T-cell (primary cell): ENCODE data around the gene ARL8B. TPM values are rescaled to one million over a fixed set of nuclear protein-coding genes. Genes with fewer than 3 reads are reported as not detected.
"Not testable (repeated sequence)": the region's sequence is repeated elsewhere in the genome, so short reads cannot be mapped to it uniquely, and the experiment has no call there.

Source experiments
- ATAC-seq, 4 experiments: fragments of 200-7000 bp in 3 of 4; fragments of 150-1000 bp in 1 of 4; cut with Tn5 transposase; replicated peaks in 1 of 4; 1 replicate in 3 of 4; 2 replicates in 1 of 4; pipeline ENCODE4 v1.10.0; 2021; ENCODE audit warnings: moderate library complexity in 3 of 4, mild to moderate bottlenecking in 2 of 4, moderate number of reproducible peaks in 1 of 4
- CTCF ChIA-PET, 2 donors: fragments of 300-600 bp; sonication (Branson Sonifier 250); formaldehyde crosslinking; loops; one replicate each; lab custom pipeline; 2022; ENCODE audit warnings: antibody characterized with exemption in 2 of 2; lab: Charles Lee
- POLR2A ChIA-PET, 2 donors: fragments of 300-600 bp; sonication (Branson Sonifier 250); formaldehyde crosslinking; loops; one replicate each; lab custom pipeline; 2022; ENCODE audit warnings: antibody characterized with exemption in 2 of 2; lab: Charles Lee
- DNase-seq, 35 experiments: peaks; one replicate each; pipeline versions ENCODE4 v3.0.0 to v3.0.0-alpha.2; 2013 to 2023
- H3K27ac ChIP-seq: one replicate; pipeline ENCODE4 v1.5.1; 2013; ENCODE audit warnings: low read length
- H3K27me3 ChIP-seq, 2 experiments: replicated peaks in 1 of 2; 1 replicate in 1 of 2; 2 replicates in 1 of 2; pipeline versions ENCODE4 v1.6.1 to v1.7.0; 2013; ENCODE audit warnings: low read length in 1 of 2, mixed read lengths in 1 of 2; ENCODE audit not compliant: control insufficient read depth in 2 of 2, insufficient read depth in 2 of 2; ENCODE audit errors: extremely low read depth in 1 of 2
- H3K36me3 ChIP-seq, 2 donors: 1 replicate in 1 of 2; 2 replicates in 1 of 2; pipeline versions ENCODE4 v1.6.1 to v1.7.0; 2013; ENCODE audit warnings: low read length in 1 of 2; ENCODE audit not compliant: control insufficient read depth in 2 of 2, insufficient read depth in 1 of 2; ENCODE audit errors: extremely low read depth in 1 of 2
- H3K4me1 ChIP-seq, 2 experiments: 1 replicate in 1 of 2; 2 replicates in 1 of 2; pipeline versions ENCODE4 v1.6.1 to v1.7.0; 2013; ENCODE audit warnings: low read length in 2 of 2, mixed read lengths in 1 of 2; ENCODE audit not compliant: insufficient read depth in 2 of 2, control insufficient read depth in 1 of 2; ENCODE audit errors: extremely low read depth in 1 of 2
- H3K4me3 ChIP-seq, 2 donors: 1 replicate in 1 of 2; 2 replicates in 1 of 2; pipeline versions ENCODE4 v1.5.1 to v1.7.0; 2013; ENCODE audit warnings: mild to moderate bottlenecking in 2 of 2, low read length in 1 of 2, moderate library complexity in 1 of 2; ENCODE audit not compliant: control insufficient read depth in 1 of 2; ENCODE audit errors: extremely low read depth in 1 of 2
- H3K9me3 ChIP-seq: 2 replicates; pipeline ENCODE4 v1.7.0; 2013
- H3K27ac Mint-ChIP-seq, 2 donors: one replicate each; pipeline ENCODE4 v1.8.0; 2020 to 2021; ENCODE audit warnings: mild to moderate bottlenecking in 2 of 2, mixed read lengths in 2 of 2
- H3K27me3 Mint-ChIP-seq, 2 donors: one replicate each; pipeline ENCODE4 v1.8.0; 2021 to 2022; ENCODE audit warnings: mixed read lengths in 2 of 2
- H3K36me3 Mint-ChIP-seq: one replicate; pipeline ENCODE4 v1.8.0; 2021; ENCODE audit warnings: mixed read lengths
- H3K4me1 Mint-ChIP-seq, 3 donors: one replicate each; pipeline ENCODE4 v1.8.0; 2020 to 2022; ENCODE audit warnings: mixed read lengths in 3 of 3, mild to moderate bottlenecking in 1 of 3
- H3K4me3 Mint-ChIP-seq, 3 donors: one replicate each; pipeline ENCODE4 v1.8.0; 2020 to 2022; ENCODE audit warnings: mild to moderate bottlenecking in 3 of 3, mixed read lengths in 3 of 3, moderate library complexity in 3 of 3
- H3K9me3 Mint-ChIP-seq, 3 donors: one replicate each; pipeline ENCODE4 v1.8.0; 2020 to 2022; ENCODE audit warnings: mixed read lengths in 3 of 3
- WGBS: methylation state at CpG from one replicate; pipeline ENCODE4 v1.1.5; 2013; ENCODE audit warnings: missing lambda C conversion rate; ENCODE audit not compliant: insufficient coverage; 5-methylcytosine and 5-hydroxymethylcytosine counted together
- total RNA-seq, 35 experiments: library from RNA in 6 of 35; stranded (reverse) in 6 of 35; fragments of 120-200 nt in 1 of 35; gene quantifications; one replicate each; pipeline versions ENCODE4 v1.2.1 to v1.2.4 and lab custom pipeline; 2013 to 2026

ARL8B gene
- total RNA-seq, 5 donors from 2014 or later (not counting 1 experiment from before 2014, with no cell fraction given), result 40.6 to 52.6 (median 48.3) TPM

DNA sequence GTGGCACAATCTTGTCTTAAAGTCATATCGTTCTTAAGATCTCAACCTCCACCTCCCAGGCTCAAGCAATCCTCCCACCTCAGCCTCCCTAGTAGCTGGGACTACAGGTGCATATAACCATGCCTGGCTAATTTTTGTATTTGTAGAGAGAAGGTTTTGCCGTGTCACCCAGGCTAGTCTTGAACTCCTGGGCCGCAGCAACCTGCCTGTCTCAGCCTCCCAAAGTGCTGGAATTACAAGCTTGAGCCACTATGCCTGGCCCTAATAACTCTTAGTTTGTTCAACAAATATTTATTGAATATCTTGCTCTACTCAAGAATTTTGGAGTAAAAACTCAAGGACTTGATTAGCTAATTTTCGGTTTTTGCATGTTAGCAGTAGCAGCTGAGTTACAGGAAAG, 46.0 kb downstream of the ARL8B start:
- no peaks in the 10 kb centered on the region for H3K27me3 Mint-ChIP-seq
- no peak for ATAC-seq
- DNase-seq, result no peak
- Histone ChIP-seq H3K36me3 (peaks cover 0 to 24% of the 10 kb centered on the region in 2 donors), H3K9me3 (no peaks in the 10 kb centered on the region), H3K4me3 (no peak overlapping the region), H3K27me3 (no peaks in the 10 kb centered on the region), H3K4me1 (no peaks in the 10 kb centered on the region), H3K27ac (no peak overlapping the region)
- ChIA-PET CTCF (interaction anchor here in 1 of 2 donors (0.8 kb wide), 1 partner anchor 18 kb away, joined by 3 read pairs; no protein-coding TSS in a partner anchor), POLR2A (no interaction called here)
- H3K4me3 Mint-ChIP-seq, result no peak overlapping the region
- WGBS, result no CpG with 5 or more reads among the region's 4 CpGs
- no peaks in the 10 kb centered on the region for H3K9me3 Mint-ChIP-seq
- H3K36me3 Mint-ChIP-seq, result peaks cover 8% of the 10 kb centered on the region
- H3K4me1 Mint-ChIP-seq, result peaks cover 49 to 57% (median 51%) of the 10 kb centered on the region in 3 donors
- H3K27ac Mint-ChIP-seq, result peak overlapping the region in 1 of 2 donors; percentile 34

DNA sequence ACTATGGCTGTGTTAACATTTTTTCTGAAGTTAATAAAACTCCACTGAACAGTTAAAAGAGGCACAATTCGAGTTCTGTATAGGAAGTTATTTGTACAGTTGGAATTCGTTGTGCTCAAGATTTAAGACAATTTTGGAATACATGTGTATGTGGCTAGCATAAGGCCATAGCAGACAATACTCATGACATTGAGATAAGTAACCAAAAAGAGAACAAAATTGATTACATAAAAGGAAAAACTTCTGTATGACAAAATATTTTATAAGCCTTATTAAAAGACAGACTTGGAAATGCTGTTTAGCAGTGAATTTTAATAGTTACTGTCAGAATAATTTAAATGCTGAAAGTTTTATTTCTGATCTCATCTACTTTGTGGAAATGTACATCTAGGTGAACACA, 47.7 kb downstream of the ARL8B start:
- no peaks in the 10 kb centered on the region for H3K9me3 ChIP-seq
- Mint-ChIP-seq H3K4me3 (no peak overlapping the region), H3K27me3 (no peaks in the 10 kb centered on the region), H3K27ac (peak overlapping the region; percentile 40 to 64), H3K9me3 (no peaks in the 10 kb centered on the region), H3K36me3 (peaks cover 16% of the 10 kb centered on the region), H3K4me1 (peaks cover 34 to 42% (median 36%) of the 10 kb centered on the region in 3 donors)
- H3K4me3 ChIP-seq, result no peak overlapping the region
- peaks cover 0 to 34% of the 10 kb centered on the region in 2 donors for H3K36me3 ChIP-seq
- no CpG with 5 or more reads among the region's 2 CpGs for WGBS
- H3K4me1 ChIP-seq, result no peaks in the 10 kb centered on the region
- ChIA-PET POLR2A (no interaction called here), CTCF (no interaction called here)
- H3K27me3 ChIP-seq, result no peaks in the 10 kb centered on the region
- DNase-seq (no peak), ATAC-seq (no peak)
- H3K27ac ChIP-seq, result no peak overlapping the region

DNA sequence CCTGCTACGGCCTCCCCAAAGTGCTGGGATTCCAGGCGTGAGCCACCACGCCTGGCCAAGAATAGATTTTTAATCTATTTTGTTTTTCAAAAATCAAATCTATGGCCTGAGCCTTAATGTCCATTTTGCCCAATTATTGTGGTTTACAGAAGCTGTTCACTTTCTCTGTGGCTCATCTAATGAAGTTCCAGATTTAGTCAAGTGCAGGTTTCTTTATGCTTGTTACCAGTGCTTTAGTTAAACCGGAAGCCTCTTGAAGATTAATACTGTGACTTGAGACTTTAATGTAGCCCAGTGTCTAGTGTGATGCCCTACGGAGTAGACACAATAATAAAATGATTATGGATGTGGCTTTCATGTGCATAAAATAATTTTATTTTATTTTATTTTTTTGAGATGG, 48.9 kb downstream of the ARL8B start:
- H3K27me3 Mint-ChIP-seq, result no peaks in the 10 kb centered on the region
- ChIA-PET POLR2A (no interaction called here), CTCF (interaction anchor here (0.8 to 1.5 kb wide), 3 partner anchors 12 to 1451 kb away, joined by 3 read pairs; no protein-coding TSS in a partner anchor)
- Histone ChIP-seq H3K4me3 (no peak overlapping the region), H3K36me3 (peaks cover 0 to 45% of the 10 kb centered on the region in 2 donors), H3K27me3 (no peaks in the 10 kb centered on the region), H3K9me3 (no peaks in the 10 kb centered on the region), H3K27ac (no peak overlapping the region), H3K4me1 (no peaks in the 10 kb centered on the region)
- DNase-seq, result no peak
- H3K4me1 Mint-ChIP-seq, result peaks cover 26 to 31% (median 27%) of the 10 kb centered on the region in 3 donors
- H3K9me3 Mint-ChIP-seq, result no peaks in the 10 kb centered on the region
- no peak for ATAC-seq
- WGBS, result 92% methylated on average over 3 of the region's 5 CpGs
- H3K36me3 Mint-ChIP-seq, result peaks cover 24% of the 10 kb centered on the region
- H3K27ac Mint-ChIP-seq, result no peak overlapping the region
- H3K4me3 Mint-ChIP-seq, result no peak overlapping the region

DNA sequence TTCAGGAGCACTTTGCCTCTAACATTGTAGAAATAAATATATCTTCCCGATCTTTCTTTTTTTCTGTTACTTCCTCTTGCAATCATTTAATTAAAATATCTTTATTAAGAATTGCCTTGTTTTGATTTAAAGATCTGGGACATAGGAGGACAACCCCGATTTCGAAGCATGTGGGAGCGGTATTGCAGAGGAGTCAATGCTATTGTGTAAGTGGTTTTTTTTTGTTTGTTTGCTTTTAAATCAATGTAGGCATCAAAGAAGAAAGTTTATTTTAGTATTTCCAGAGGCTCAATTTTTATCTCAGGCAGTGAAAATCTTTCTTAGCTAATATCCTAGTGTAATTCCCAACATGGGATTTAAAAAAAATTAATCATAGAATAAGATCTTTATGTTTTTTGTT, 49.9 kb downstream of the ARL8B start:
- peaks cover 0 to 54% of the 10 kb centered on the region in 2 donors for H3K36me3 ChIP-seq
- no peak for ATAC-seq
- H3K4me1 ChIP-seq, result no peaks in the 10 kb centered on the region
- no peak overlapping the region for H3K27ac ChIP-seq
- Mint-ChIP-seq H3K27me3 (no peaks in the 10 kb centered on the region), H3K27ac (no peak overlapping the region), H3K36me3 (peaks cover 24% of the 10 kb centered on the region), H3K9me3 (no peaks in the 10 kb centered on the region), H3K4me1 (peaks cover 20 to 24% (median 21%) of the 10 kb centered on the region in 3 donors), H3K4me3 (no peak overlapping the region)
- ChIA-PET CTCF (interaction anchor here in 1 of 2 donors (0.6 to 1.5 kb wide), 3 partner anchors 25 to 460 kb away, joined by 3 to 5 read pairs (median 3); no protein-coding TSS in a partner anchor), POLR2A (no interaction called here)
- no peak overlapping the region for H3K4me3 ChIP-seq
- H3K9me3 ChIP-seq, result no peaks in the 10 kb centered on the region
- DNase-seq, result no peak
- no peaks in the 10 kb centered on the region for H3K27me3 ChIP-seq
- WGBS, result 100% methylated on average over 3 of the region's 4 CpGs

DNA sequence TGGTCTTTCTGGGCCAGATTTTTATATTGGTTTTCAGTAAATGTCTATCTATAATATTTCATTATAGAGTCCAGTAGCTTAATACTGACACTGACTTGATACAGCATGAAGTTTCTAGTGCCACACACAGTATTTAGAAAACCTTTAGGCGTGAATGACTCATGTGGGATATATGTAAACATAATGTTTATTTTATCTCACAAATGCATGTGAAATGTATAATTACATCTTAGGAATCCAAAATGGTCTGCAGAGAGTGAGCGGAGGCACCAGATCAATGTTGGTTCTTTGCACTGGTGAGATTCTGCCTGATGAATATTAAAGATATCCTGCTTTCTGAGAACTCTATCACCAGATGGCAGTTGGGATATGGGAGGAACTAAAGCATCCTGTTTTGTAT, 56.9 kb downstream of the ARL8B start:
- H3K27ac ChIP-seq, H3K4me1 ChIP-seq, CTCF ChIA-PET, H3K27me3 ChIP-seq, H3K9me3 Mint-ChIP-seq, DNase-seq, H3K4me3 ChIP-seq, H3K9me3 ChIP-seq, H3K4me3 Mint-ChIP-seq, ATAC-seq, POLR2A ChIA-PET, H3K27me3 Mint-ChIP-seq: not testable (repeated sequence)
- WGBS, result 100% methylated on average over 1 of the region's 2 CpGs
- Mint-ChIP-seq H3K4me1 (peaks cover 14 to 29% (median 20%) of the 10 kb centered on the region in 3 donors), H3K27ac (peak overlapping the region; percentile 29 to 48), H3K36me3 (peaks cover 47% of the 10 kb centered on the region)
- peaks cover 0 to 57% of the 10 kb centered on the region in 2 donors for H3K36me3 ChIP-seq

DNA sequence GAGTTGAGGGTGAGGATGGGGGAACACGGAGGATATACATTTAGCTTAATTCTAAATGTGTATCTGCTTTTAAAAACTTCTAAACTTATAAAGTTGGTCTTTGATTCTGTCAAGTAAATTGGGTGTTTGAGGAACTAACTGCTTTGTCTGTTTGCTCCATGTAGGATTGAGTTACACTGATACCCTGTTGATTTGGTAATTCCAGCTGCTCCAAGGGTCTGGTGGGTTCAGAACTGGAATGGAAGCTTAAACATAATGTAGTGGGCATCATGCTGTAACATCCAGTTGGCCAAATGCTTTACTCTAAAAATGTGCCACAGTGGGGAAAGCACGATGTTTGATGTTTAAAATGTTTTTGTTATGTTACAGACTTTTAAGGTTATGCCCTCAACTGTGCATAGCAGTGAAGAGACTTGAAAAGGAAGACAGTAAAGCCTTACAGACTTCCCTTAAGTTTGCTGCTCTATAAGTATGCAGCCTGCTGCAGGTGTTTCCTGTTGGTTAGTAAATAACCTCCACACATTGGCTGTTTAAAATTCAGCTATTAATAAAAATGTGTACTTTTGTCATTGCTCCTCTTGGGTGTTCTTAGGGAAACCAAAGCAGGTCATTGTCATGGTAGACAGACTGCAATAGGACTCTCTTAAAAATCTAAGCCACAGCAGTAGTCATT, 59.5 kb downstream of the ARL8B start:
- Mint-ChIP-seq H3K27me3 (no peaks in the 10 kb centered on the region), H3K36me3 (peaks cover 37% of the 10 kb centered on the region), H3K9me3 (no peaks in the 10 kb centered on the region), H3K27ac (peak overlapping the region; percentile 66 to 72), H3K4me3 (no peak overlapping the region), H3K4me1 (peaks cover 20 to 37% (median 25%) of the 10 kb centered on the region in 3 donors)
- WGBS, result 17% methylated on average over 1 of the region's 2 CpGs
- CTCF ChIA-PET, result interaction anchor here in 1 of 2 donors (0.6 kb wide), 1 partner anchor 45 kb away, joined by 3 read pairs; no protein-coding TSS in a partner anchor
- peaks cover 0 to 38% of the 10 kb centered on the region in 2 donors for H3K36me3 ChIP-seq
- no peaks in the 10 kb centered on the region for H3K9me3 ChIP-seq
- H3K27me3 ChIP-seq, result no peaks in the 10 kb centered on the region
- H3K4me1 ChIP-seq, result peaks cover 0 to 2% of the 10 kb centered on the region in 2 experiments
- DNase-seq, result peak in 1 of 35 experiments; percentile 18
- no peak overlapping the region for H3K4me3 ChIP-seq
- peak; percentile 31 to 76 (median 64) for ATAC-seq
- POLR2A ChIA-PET, result interaction anchor here (0.6 to 1.0 kb wide), 3 partner anchors 12 to 65 kb away, joined by 3 read pairs; no protein-coding TSS in a partner anchor
- H3K27ac ChIP-seq, result peak overlapping the region; percentile 18
